ENCODE data around the gene BRCA2. TPM values are rescaled to one million over a fixed set of nuclear protein-coding genes. Genes with fewer than 3 reads are reported as not detected.
A peak's percentile ranks its signal among the peaks of the same experiment; 100 is the strongest.

The BRCA2 gene
- total RNA-seq, 6 experiments from 2014 or later, result 0.46 to 4.0 (median 1.8) TPM

GRCh38 chr13:32426191-32426989 is 111.1 kb downstream of the BRCA2 start:
- DNase-seq (peak in 1 of 3 donors; percentile 50), ATAC-seq (peak; percentile 13 to 41 (median 30))
- H3K27me3 ChIP-seq, result no peaks in the 10 kb centered on the region
- peaks cover 0 to 2% (median 0%) of the 10 kb centered on the region in 4 donors for H3K36me3 ChIP-seq
- no peak for TF ChIP-seq CTCF (IDR thresholded peaks at IDR 0.05)
- TF ChIP-seq POLR2A (IDR thresholded peaks at IDR 0.05), result no peak
- no peaks in the 10 kb centered on the region for H3K9me3 ChIP-seq
- peak overlapping the region; percentile 75 to 86 (median 83) for H3K4me3 ChIP-seq
- intact Hi-C loops (cut with DNase I), result no loop called here
- H3K4me1 ChIP-seq, result peaks cover 0 to 33% (median 12%) of the 10 kb centered on the region in 4 donors
- peak overlapping the region; percentile 98 to 100 (median 99) for H3K27ac ChIP-seq
- 5% methylated on average over 13 of the region's 19 CpGs for WGBS (ENCODE audit: insufficient coverage, low coverage, low lambda C conversion rate, missing lambda C conversion rate)

DNA sequence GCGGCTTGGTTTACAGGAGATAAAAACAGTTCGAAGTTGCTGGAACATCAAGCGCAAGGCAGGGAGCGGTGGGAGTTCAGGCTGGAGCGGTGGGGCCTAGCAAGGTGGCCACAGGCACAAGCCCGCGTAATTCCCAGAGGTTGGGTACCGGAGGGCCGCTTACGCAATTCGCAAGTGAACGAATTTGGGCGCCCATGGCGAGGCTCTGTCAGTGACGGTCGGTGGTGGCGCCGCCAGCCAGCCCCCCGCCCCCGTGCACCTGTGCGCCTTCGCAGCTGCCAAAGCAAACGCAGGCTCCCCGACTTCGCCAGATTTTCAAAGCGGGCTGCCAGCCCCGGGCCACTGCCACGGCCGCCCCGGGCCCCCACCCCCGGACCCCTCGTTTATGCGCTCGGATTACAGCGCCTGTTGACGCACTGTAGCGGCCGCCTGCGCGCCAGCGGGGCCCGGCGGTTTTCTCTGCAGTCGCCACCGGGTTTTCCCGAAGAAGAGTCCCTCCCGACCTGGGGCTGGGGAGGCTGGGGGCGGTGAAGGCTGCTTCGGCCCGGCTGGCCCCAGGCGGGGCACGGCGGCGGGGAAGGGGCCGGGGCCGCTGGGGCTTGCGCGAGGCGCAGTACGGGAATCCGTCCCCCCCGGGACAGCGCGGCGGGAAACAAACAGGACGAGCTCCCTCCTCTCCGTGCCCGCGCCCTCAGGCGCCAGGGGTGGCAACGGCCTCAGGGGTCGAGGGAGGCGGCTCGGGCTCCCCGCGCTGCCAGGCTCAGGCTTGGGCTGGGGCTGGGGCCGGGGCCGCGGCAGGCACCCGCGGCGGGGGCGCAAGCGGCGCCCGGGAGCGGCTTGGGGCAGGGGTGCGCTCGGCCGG is 111.9 kb downstream of the BRCA2 start:
- no peak for TF ChIP-seq CTCF (IDR thresholded peaks at IDR 0.05)
- TF ChIP-seq POLR2A (IDR thresholded peaks at IDR 0.05), result peak; percentile 15
- Histone ChIP-seq H3K4me3 (peak overlapping the region; percentile 75 to 86 (median 83)), H3K27me3 (no peaks in the 10 kb centered on the region), H3K4me1 (peaks cover 0 to 33% (median 12%) of the 10 kb centered on the region in 4 donors), H3K36me3 (peaks cover 0 to 8% (median 0%) of the 10 kb centered on the region in 4 donors), H3K27ac (peak overlapping the region; percentile 98 to 100 (median 99)), H3K9me3 (no peaks in the 10 kb centered on the region)
- intact Hi-C loops (cut with DNase I), result no loop called here
- DNase-seq, result peak; percentile 79 to 89 (median 86)
- ATAC-seq, result peak; percentile 39 to 62 (median 56)
- WGBS (ENCODE audit: insufficient coverage, low coverage, low lambda C conversion rate, missing lambda C conversion rate), result 0% methylated on average over 11 of the region's 90 CpGs

- Histone ChIP-seq H3K36me3 (peaks cover 0 to 8% (median 0%) of the 10 kb centered on the region in 4 donors), H3K27me3 (no peaks in the 10 kb centered on the region), H3K4me1 (peaks cover 0 to 33% (median 12%) of the 10 kb centered on the region in 4 donors), H3K4me3 (peak within 1 kb of the TSS; percentile 75 to 86 (median 83)), H3K9me3 (no peaks in the 10 kb centered on the region), H3K27ac (peak within 1 kb of the TSS; percentile 98 to 100 (median 99))
- ATAC-seq (peak; percentile 83 to 93 (median 86)), DNase-seq (peak; percentile 96 to 98 (median 97))
- intact Hi-C loops (cut with DNase I), result no loop called here
- WGBS (ENCODE audit: insufficient coverage, low coverage, low lambda C conversion rate, missing lambda C conversion rate), result 0% methylated on average over 6 of the region's 40 CpGs
- TF ChIP-seq POLR2A (IDR thresholded peaks at IDR 0.05) (peak; percentile 98), CTCF (IDR thresholded peaks at IDR 0.05) (no peak)
Measured at GRCh38 chr13:32427852-32428580, 112.7 kb downstream of the BRCA2 start, which contains the start of gene N4BP2L1. Gene N4BP2L1 (minus strand): TSS chr13:32428130. CDS start chr13:32428082, 48 bp downstream.

Measured in right lobe of liver (tissue), 6 donors.